Spinal cord (tissue), 10 donors: ENCODE data around the gene ODF2. TPM values are rescaled to one million over a fixed set of nuclear protein-coding genes. Genes with fewer than 3 reads are reported as not detected.
"Not testable (repeated sequence)": the region's sequence is repeated elsewhere in the genome, so short reads cannot be mapped to it uniquely, and the experiment has no call there.

ENCODE experiments used
- DNase-seq, 6 donors: peaks; one replicate each; pipeline versions ENCODE4 v3.0.0 to v3.0.0-alpha.2; 2013 to 2015; ENCODE audit warnings: low spot score in 6 of 6, low read depth in 4 of 6
- H3K27ac ChIP-seq: one replicate; pipeline ENCODE4 v1.5.1; 2013; ENCODE audit warnings: low read depth, low read length, control low read depth
- H3K27me3 ChIP-seq: one replicate; pipeline ENCODE4 v1.6.1; 2013; ENCODE audit warnings: low read length; ENCODE audit not compliant: control insufficient read depth, insufficient read depth
- H3K36me3 ChIP-seq: one replicate; pipeline ENCODE4 v1.6.1; 2013; ENCODE audit warnings: low read length; ENCODE audit not compliant: control insufficient read depth, insufficient read depth
- H3K4me1 ChIP-seq: one replicate; pipeline ENCODE4 v1.6.1; 2013; ENCODE audit warnings: low read length; ENCODE audit not compliant: control insufficient read depth, insufficient read depth
- H3K4me3 ChIP-seq: one replicate; pipeline ENCODE4 v1.5.1; 2013; ENCODE audit warnings: low read depth, low read length, control low read depth
- H3K9me3 ChIP-seq: one replicate; pipeline ENCODE4 v1.6.1; 2013; ENCODE audit warnings: low read length; ENCODE audit not compliant: control insufficient read depth, insufficient read depth
- WGBS: methylation state at CpG from one replicate; pipeline ENCODE4 v1.1.5; 2013; ENCODE audit warnings: missing lambda C conversion rate; ENCODE audit not compliant: insufficient coverage; 5-methylcytosine and 5-hydroxymethylcytosine counted together
- polyA plus RNA-seq, 2 donors: library from polyadenylated mRNA; unstranded; fragments of 120-200 nt; gene quantifications; one replicate each; pipeline ENCODE4 v1.2.1, GENCODE V29; 2013; ENCODE audit not compliant: insufficient read length in 2 of 2
- total RNA-seq, 2 donors: library from RNA; depleted of rRNA in 1 of 2; stranded (reverse); fragments of 120-200 nt in 1 of 2; fragments of >200 nt in 1 of 2; gene quantifications; one replicate each; pipeline versions ENCODE4 v1.2.3 to v1.2.4, GENCODE V29; 2013 to 2014
- donor health status: healthy.

ODF2 gene
- total and polyA plus RNA-seq, 4 donors, result 21.2 to 67.8 (median 50.2) TPM

DNA sequence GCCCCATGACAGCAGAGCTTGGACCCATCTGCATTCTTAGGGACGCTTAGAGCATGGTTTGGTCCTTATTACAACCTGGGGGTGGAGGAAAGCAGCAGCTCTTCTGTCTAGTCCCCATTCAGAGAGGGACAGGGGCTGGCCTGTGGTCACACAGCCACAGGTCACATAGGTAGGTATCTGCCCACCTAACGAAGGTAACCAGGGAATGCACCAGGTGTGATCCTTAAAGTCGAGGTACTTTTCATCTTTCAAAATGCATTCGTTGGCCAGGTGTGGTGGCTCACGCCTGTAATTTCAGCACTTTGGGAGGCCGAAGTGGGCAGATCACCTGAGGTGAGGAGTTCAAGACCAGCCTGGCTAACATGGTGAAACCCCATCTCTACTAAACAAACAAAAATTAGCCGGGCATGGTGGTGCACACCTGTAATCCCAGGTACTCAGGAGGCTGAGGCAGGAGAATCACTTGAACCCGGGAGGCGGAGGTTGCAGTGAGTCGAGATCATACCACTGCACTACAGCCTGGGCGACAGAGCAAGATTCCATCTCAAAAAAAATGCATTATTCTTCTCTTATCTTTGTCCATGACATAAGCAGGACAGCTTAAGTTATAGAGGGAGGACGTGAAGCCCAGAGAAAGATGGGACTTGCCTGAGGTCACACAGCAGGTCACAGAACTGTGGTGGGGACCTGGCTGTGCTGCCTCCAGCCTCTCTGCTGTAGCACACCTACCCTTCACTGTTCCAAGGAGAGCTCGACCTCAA, 33.6 kb upstream of the ODF2 start:
- Histone ChIP-seq H3K4me1 (peaks cover 26% of the 10 kb centered on the region), H3K36me3 (peaks cover 24% of the 10 kb centered on the region)
- H3K27ac ChIP-seq, H3K27me3 ChIP-seq, H3K9me3 ChIP-seq, H3K4me3 ChIP-seq, DNase-seq: not testable (repeated sequence)
- WGBS, result 85% methylated on average over 8 of the region's 13 CpGs

- H3K27ac ChIP-seq, result no peak overlapping the region
Measured at GRCh38 chr9:128422783-128423150, 33.0 kb upstream of the ODF2 start.

GRCh38 chr9:128423356-128423755, 32.5 kb upstream of the ODF2 start:
- H3K9me3 ChIP-seq, H3K4me3 ChIP-seq, H3K27ac ChIP-seq, H3K27me3 ChIP-seq, DNase-seq: not testable (repeated sequence)
- WGBS, result 54% methylated on average over 2 of the region's 6 CpGs
- peaks cover 31% of the 10 kb centered on the region for H3K36me3 ChIP-seq
- H3K4me1 ChIP-seq, result peaks cover 26% of the 10 kb centered on the region

More at GRCh38 chr9:128422783-128423150, 33.0 kb upstream of the ODF2 start:
- H3K4me3 ChIP-seq, result no peak overlapping the region
- H3K36me3 ChIP-seq, result peaks cover 25% of the 10 kb centered on the region
- H3K4me1 ChIP-seq, result peaks cover 26% of the 10 kb centered on the region
- H3K9me3 ChIP-seq, result no peaks in the 10 kb centered on the region
- no peak for DNase-seq
- H3K27me3 ChIP-seq, result peaks cover 3% of the 10 kb centered on the region
- 100% methylated on average over 5 of the region's 5 CpGs for WGBS

DNA sequence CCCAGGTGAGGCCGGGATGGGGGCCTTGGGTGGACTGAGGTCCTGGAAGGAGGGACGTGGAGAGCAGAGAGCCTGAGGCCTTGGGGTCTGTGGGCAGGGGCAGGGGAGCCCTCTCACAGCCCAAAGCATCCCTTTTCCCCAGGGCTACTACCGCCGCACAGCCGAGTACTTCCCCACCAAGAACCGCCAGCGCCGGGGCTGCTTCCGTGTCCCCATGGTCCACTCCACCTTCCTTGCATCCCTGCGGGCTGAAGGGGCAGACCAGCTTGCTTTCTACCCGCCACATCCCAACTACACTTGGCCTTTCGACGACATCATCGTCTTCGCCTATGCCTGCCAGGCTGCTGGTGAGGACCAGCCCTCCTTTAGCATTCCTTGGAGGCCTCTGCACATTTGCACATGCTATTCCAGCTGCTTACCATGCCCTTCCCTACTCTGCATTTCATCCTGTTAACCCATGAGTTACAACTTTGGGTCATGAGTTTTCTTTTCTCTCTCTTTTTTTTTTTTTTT, 31.5 kb upstream of the ODF2 start:
- Histone ChIP-seq H3K4me3 (no peak overlapping the region), H3K9me3 (no peaks in the 10 kb centered on the region), H3K36me3 (peaks cover 39% of the 10 kb centered on the region), H3K27me3 (peaks cover under 1% of the 10 kb centered on the region), H3K27ac (no peak overlapping the region), H3K4me1 (peaks cover 20% of the 10 kb centered on the region)
- no peak for DNase-seq
- 97% methylated on average over 14 of the region's 15 CpGs for WGBS

DNA sequence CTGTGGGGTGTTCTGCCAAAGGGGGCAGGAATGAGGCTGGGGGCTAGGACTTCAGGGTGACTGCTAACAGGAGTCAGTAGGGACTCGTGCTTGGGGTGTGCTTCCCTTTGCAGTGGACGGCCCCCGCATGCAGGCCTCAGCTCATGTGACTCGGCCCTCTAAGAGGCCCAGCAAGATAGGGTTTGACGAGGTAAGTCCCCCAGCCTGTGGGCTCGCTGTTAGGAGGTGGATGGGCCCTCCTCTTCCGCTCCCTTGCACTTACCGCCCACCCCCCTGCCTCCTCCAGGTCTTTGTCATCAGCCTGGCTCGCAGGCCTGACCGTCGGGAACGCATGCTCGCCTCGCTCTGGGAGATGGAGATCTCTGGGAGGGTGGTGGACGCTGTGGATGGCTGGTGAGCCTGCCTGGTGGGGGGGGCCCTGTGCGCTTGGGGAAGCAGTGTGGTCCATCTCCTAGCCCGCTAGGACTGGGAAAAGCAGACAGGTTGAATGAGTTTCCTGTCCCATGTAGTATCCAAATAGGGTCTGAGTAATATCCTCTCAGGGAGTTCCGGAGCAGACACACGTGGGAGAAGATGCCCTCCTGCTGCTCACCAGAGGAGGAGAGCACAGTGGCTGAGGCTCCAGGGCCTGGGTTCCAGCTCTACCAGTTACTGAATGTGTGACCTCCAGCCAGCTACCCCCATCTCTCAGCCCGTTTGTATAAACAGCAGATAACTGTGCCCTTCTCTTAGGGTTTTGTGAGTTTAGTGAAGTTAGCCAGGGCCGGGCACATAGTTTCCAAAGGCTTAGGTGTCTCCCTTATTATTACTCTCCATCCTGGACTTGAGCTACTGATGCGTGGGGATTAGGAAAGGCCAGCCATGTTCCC, 26.9 kb upstream of the ODF2 start:
- H3K4me1 ChIP-seq, result no peaks in the 10 kb centered on the region
- WGBS, result 72% methylated on average over 14 of the region's 22 CpGs
- peaks cover 46% of the 10 kb centered on the region for H3K36me3 ChIP-seq
- no peaks in the 10 kb centered on the region for H3K9me3 ChIP-seq
- no peaks in the 10 kb centered on the region for H3K27me3 ChIP-seq
- DNase-seq, result no peak
- no peak overlapping the region for H3K27ac ChIP-seq
- no peak overlapping the region for H3K4me3 ChIP-seq

DNA sequence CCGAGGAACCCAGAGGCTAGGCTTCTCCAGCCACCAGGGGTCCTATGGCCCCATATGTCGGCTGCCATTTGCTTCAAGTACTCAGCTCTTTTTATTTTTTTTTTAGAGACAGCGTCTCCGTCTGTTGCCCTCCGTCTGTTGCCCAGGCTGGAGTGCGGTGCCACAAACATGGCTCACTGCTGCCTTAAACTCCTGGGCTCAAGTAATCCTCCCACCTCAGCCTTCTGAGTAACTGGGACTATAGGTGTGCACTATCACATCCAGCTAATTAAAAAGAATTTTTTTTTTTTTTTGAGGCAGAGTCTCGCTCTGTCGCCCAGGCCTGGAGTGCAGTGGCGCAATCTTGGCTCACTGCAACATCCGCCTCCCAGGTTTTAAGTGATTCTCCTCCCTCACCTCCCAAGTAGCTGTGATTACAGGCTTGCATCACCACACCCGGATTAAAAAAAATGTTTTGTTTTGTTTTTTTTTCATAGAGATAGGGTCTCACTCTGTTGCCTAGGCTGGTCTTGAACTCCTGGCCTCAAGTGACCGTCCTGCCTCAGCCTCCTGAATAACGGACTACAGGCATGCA, 26.2 kb upstream of the ODF2 start:
- no peak overlapping the region for H3K27ac ChIP-seq
- DNase-seq, result no peak
- no peaks in the 10 kb centered on the region for H3K9me3 ChIP-seq
- 80% methylated on average over 6 of the region's 13 CpGs for WGBS
- peaks cover 46% of the 10 kb centered on the region for H3K36me3 ChIP-seq
- H3K27me3 ChIP-seq, result no peaks in the 10 kb centered on the region
- H3K4me1 ChIP-seq, result no peaks in the 10 kb centered on the region
- no peak overlapping the region for H3K4me3 ChIP-seq

DNA sequence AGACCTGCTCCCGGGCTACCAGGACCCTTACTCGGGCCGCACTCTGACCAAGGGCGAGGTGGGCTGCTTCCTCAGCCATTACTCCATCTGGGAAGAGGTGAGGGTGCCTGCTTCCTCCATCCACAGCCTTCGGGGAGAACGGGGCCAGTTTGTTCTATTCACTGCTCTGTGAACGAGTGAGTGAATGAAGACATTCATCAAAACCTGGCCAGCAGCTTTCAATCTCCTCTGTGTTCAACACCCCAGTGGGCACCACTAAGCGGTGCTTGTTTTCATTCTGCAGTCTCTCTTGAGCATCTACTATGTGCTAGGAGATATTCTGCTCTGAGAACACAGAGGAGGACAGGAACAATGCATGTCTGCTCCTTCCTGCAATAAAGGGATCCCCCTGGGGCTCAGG, 24.6 kb upstream of the ODF2 start:
- Histone ChIP-seq H3K4me1 (no peaks in the 10 kb centered on the region), H3K4me3 (no peak overlapping the region), H3K9me3 (no peaks in the 10 kb centered on the region), H3K27ac (no peak overlapping the region), H3K36me3 (peaks cover 51% of the 10 kb centered on the region), H3K27me3 (no peaks in the 10 kb centered on the region)
- 95% methylated on average over 5 of the region's 8 CpGs for whole genome bisulfite sequencing
- DNase-seq, result no peak

DNA sequence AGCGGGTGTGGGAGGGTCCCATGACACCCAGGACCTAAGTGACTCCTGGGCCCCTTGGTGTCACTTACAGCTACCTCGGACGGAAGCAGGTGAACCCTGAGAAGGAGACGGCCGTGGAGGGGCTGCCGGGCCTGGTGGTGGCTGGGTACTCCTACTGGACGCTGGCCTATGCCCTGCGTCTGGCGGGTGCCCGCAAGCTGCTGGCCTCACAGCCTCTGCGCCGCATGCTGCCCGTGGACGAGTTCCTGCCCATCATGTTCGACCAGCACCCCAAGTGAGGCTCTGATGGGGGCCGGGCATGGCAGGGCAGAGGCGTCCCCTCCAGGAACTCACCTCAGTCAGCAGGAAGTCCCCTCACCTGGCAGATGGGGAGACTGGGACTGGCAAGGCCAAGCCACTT, 21.5 kb upstream of the ODF2 start:
- Histone ChIP-seq H3K27ac (no peak overlapping the region), H3K4me3 (no peak overlapping the region), H3K4me1 (peaks cover 8% of the 10 kb centered on the region), H3K9me3 (no peaks in the 10 kb centered on the region), H3K27me3 (no peaks in the 10 kb centered on the region), H3K36me3 (peaks cover 37% of the 10 kb centered on the region)
- 89% methylated on average over 17 of the region's 17 CpGs for WGBS
- no peak for DNase-seq

DNA sequence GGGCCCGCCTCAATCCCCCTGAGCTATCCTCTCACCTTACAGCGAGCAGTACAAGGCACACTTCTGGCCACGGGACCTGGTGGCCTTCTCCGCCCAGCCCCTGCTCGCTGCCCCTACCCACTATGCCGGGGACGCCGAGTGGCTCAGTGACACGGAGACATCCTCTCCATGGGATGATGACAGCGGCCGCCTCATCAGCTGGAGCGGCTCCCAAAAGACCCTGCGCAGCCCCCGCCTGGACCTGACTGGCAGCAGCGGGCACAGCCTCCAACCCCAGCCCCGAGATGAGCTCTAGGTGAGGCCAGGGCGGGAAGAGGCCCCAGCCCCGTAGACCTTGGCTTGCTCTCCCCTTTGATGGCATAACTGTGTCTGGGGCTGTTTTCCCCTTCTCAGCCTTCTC, 20.2 kb upstream of the ODF2 start:
- Histone ChIP-seq H3K9me3 (no peaks in the 10 kb centered on the region), H3K4me3 (no peak overlapping the region), H3K27ac (no peak overlapping the region), H3K4me1 (peaks cover 8% of the 10 kb centered on the region), H3K36me3 (peaks cover 37% of the 10 kb centered on the region), H3K27me3 (no peaks in the 10 kb centered on the region)
- no peak for DNase-seq
- 85% methylated on average over 17 of the region's 18 CpGs for WGBS
